Gastrocnemius medialis (tissue), 4 donors: ENCODE data around the gene SAMD1. TPM values are rescaled to one million over a fixed set of nuclear protein-coding genes. Genes with fewer than 3 reads are reported as not detected.
A peak's percentile ranks its signal among the peaks of the same experiment; 100 is the strongest.

Source experiments
- ATAC-seq, 2 donors: fragments of 150-250 bp; one replicate each; pipeline ENCODE4 v1.9.1; 2016
- DNase-seq, 2 donors: peaks; one replicate each; pipeline ENCODE4 v3.0.0-alpha.2; 2019
- H3K27ac ChIP-seq, 4 donors: fragments of 200-600 bp; sonication (generic); 1 replicate in 1 of 4; 2 replicates in 3 of 4; pipeline ENCODE4 v1.5.1; 2016 to 2018; ENCODE audit warnings: mild to moderate bottlenecking in 2 of 4, moderate library complexity in 1 of 4
- H3K27me3 ChIP-seq, 3 donors: fragments of 200-600 bp; sonication (generic) in 2 of 3; 1 replicate in 1 of 3; 2 replicates in 2 of 3; pipeline versions ENCODE4 v1.5.1 to v1.6.0; 2016 to 2019; ENCODE audit warnings: mild to moderate bottlenecking in 1 of 3, moderate library complexity in 1 of 3
- H3K36me3 ChIP-seq, 2 donors: fragments of 200-600 bp; sonication (generic) in 1 of 2; one replicate each; pipeline ENCODE4 v1.5.1; 2017 to 2018
- H3K4me1 ChIP-seq, 2 donors: fragments of 200-600 bp; sonication (generic) in 1 of 2; one replicate each; pipeline ENCODE4 v1.5.1; 2016 to 2017; ENCODE audit warnings: mild to moderate bottlenecking in 2 of 2
- H3K4me3 ChIP-seq, 4 donors: fragments of 200-600 bp; sonication (generic) in 3 of 4; 1 replicate in 1 of 4; 2 replicates in 3 of 4; pipeline ENCODE4 v1.5.1; 2016 to 2019; ENCODE audit warnings: mild to moderate bottlenecking in 2 of 4
- H3K9me3 ChIP-seq, 3 donors: fragments of 200-600 bp; sonication (generic) in 2 of 3; 1 replicate in 1 of 3; 2 replicates in 2 of 3; pipeline ENCODE4 v1.5.1; 2016 to 2019
- CTCF ChIP-seq, 5 experiments: fragments of 450-650 bp in 3 of 5; fragments of 200-600 bp in 2 of 5; sonication (generic) in 2 of 5; IDR thresholded peaks in 4 of 5; conservative IDR thresholded peaks in 1 of 5; 1 replicate in 4 of 5; 2 replicates in 1 of 5; pipeline ENCODE4 v1.5.1; 2016 to 2019; ENCODE audit warnings: antibody characterized with exemption in 5 of 5, mild to moderate bottlenecking in 3 of 5, moderate library complexity in 3 of 5
- POLR2A ChIP-seq, 2 donors: fragments of 450-650 bp; IDR thresholded peaks; one replicate each; pipeline ENCODE4 v1.6.1; 2017; ENCODE audit warnings: antibody characterized with exemption in 2 of 2, mild to moderate bottlenecking in 2 of 2, moderate library complexity in 2 of 2
- in situ Hi-C, 4 donors: fragments of 200-750 bp; cut with MboI; loops; one replicate each; pipeline versions ENCODE4 v1.15.0 to v1.8.0; 2017; ENCODE audit warnings: low sequenced_read_pairs in 4 of 4
- intact Hi-C: fragments of 100-400 bp; cut with DNase I; formaldehyde crosslinking; loops from one replicate; pipeline ENCODE4 v1.15.1; 2023; ENCODE audit warnings: low total_unique reads
- total RNA-seq, 4 donors: library from RNA; depleted of rRNA; stranded (reverse); fragments of >200 nt; gene quantifications; one replicate each; pipeline versions ENCODE4 v1.1.0 to v1.2.3, GENCODE V29; 2016

SAMD1 gene
- total RNA-seq, 4 donors from 2014 or later: 15.1 to 71.8 (median 40.2) TPM

GRCh38 chr19:14073925-14074838, 16.4 kb downstream of the SAMD1 start:
- Histone ChIP-seq H3K36me3 (no peaks in the 10 kb centered on the region), H3K4me3 (peak overlapping the region; percentile 62 to 93 (median 74)), H3K4me1 (peaks cover 20 to 32% of the 10 kb centered on the region in 2 donors), H3K27ac (peak overlapping the region; percentile 86 to 97 (median 90)), H3K27me3 (no peaks in the 10 kb centered on the region), H3K9me3 (no peaks in the 10 kb centered on the region)
- ATAC-seq: peak in 1 of 2 donors; percentile 9
- in situ Hi-C loops (loop anchor here (5.0 to 25.0 kb wide), 4 partner anchors 68 to 487 kb away; partner anchors contain the start of gene NANOS3 (in 1 of the 4)), intact Hi-C loops (loop anchor here (1.0 to 10.0 kb wide), 4 partner anchors 41 to 479 kb away; partner anchors contain the start of gene ASF1B)
- TF ChIP-seq POLR2A (IDR thresholded peaks at IDR 0.05) (no peak), CTCF (IDR thresholded peaks at IDR 0.05 in 4 of 5, conservative IDR thresholded peaks at IDR 0.05 in 1 of 5) (no peak)
- no peak for DNase-seq

- peaks cover 20 to 32% of the 10 kb centered on the region in 2 donors for H3K4me1 ChIP-seq
- no peaks in the 10 kb centered on the region for H3K27me3 ChIP-seq
- no peaks in the 10 kb centered on the region for H3K36me3 ChIP-seq
- peak in 4 of 5 experiments; percentile 83 to 96 (median 92) for TF ChIP-seq CTCF (IDR thresholded peaks at IDR 0.05 in 4 of 5, conservative IDR thresholded peaks at IDR 0.05 in 1 of 5)
- peak; percentile 19 to 60 for TF ChIP-seq POLR2A (IDR thresholded peaks at IDR 0.05)
- no peaks in the 10 kb centered on the region for H3K9me3 ChIP-seq
- peak overlapping the region; percentile 71 to 93 (median 74) for H3K4me3 ChIP-seq
- ATAC-seq: peak; percentile 64 to 77
- intact Hi-C loops (loop anchor here (1.0 to 10.0 kb wide), 4 partner anchors 41 to 479 kb away; partner anchors contain the start of gene ASF1B), in situ Hi-C loops (loop anchor here (5.0 to 25.0 kb wide), 4 partner anchors 69 to 486 kb away; partner anchors contain the start of gene NANOS3 (in 1 of the 4))
- peak overlapping the region; percentile 86 to 97 (median 90) for H3K27ac ChIP-seq
- peak in 1 of 2 donors; percentile 62 for DNase-seq
Observed at GRCh38 chr19:14073261-14073924, 17.2 kb downstream of the SAMD1 start.

GRCh38 chr19:14072535-14073260, 17.9 kb downstream of the SAMD1 start, which contains the start of gene MISP3:
Gene MISP3, plus strand, starts transcription at chr19:14072786. Its CDS starts 524 bp downstream, at chr19:14073310.
- peak within 1 kb of the TSS; percentile 86 to 97 (median 90) for H3K27ac ChIP-seq
- H3K27me3 ChIP-seq: no peaks in the 10 kb centered on the region
- no peaks in the 10 kb centered on the region for H3K9me3 ChIP-seq
- peak; percentile 69 to 82 for TF ChIP-seq POLR2A (IDR thresholded peaks at IDR 0.05)
- TF ChIP-seq CTCF (IDR thresholded peaks at IDR 0.05 in 4 of 5, conservative IDR thresholded peaks at IDR 0.05 in 1 of 5): no peak
- peak in 1 of 2 donors; percentile 75 for DNase-seq
- peak within 1 kb of the TSS; percentile 71 to 93 (median 74) for H3K4me3 ChIP-seq
- in situ Hi-C loops (loop anchor here (5.0 to 25.0 kb wide), 4 partner anchors 70 to 485 kb away; partner anchors contain the start of gene NANOS3 (in 1 of the 4)), intact Hi-C loops (loop anchor here (1.0 to 10.0 kb wide), 7 partner anchors 42 to 478 kb away; partner anchors contain the start of genes ASF1B and RFX1)
- peaks cover 20 to 32% of the 10 kb centered on the region in 2 donors for H3K4me1 ChIP-seq
- H3K36me3 ChIP-seq: no peaks in the 10 kb centered on the region
- ATAC-seq: peak; percentile 45 to 52
